ENCODE results near the gene PDE3A. TPM values are rescaled to one million over a fixed set of nuclear protein-coding genes. Genes with fewer than 3 reads are reported as not detected.

Gene PDE3A
- total RNA-seq, 4 donors from 2014 or later, result 9.0 to 21.8 (median 10.9) TPM

- TF ChIP-seq, protein P1, sequence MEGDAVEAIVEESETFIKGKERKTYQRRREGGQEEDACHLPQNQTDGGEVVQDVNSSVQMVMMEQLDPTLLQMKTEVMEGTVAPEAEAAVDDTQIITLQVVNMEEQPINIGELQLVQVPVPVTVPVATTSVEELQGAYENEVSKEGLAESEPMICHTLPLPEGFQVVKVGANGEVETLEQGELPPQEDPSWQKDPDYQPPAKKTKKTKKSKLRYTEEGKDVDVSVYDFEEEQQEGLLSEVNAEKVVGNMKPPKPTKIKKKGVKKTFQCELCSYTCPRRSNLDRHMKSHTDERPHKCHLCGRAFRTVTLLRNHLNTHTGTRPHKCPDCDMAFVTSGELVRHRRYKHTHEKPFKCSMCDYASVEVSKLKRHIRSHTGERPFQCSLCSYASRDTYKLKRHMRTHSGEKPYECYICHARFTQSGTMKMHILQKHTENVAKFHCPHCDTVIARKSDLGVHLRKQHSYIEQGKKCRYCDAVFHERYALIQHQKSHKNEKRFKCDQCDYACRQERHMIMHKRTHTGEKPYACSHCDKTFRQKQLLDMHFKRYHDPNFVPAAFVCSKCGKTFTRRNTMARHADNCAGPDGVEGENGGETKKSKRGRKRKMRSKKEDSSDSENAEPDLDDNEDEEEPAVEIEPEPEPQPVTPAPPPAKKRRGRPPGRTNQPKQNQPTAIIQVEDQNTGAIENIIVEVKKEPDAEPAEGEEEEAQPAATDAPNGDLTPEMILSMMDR (IDR thresholded peaks at IDR 0.05; ENCODE audit: low read depth), result no peak
These were observed 140.6 kb downstream of the PDE3A start for GRCh38 chr12:20508962-20509361.

GRCh38 chr12:20510811-20511210 is 142.5 kb downstream of the PDE3A start:
- TF ChIP-seq, protein P1 (IDR thresholded peaks at IDR 0.05; ENCODE audit: low read depth), result no peak

- TF ChIP-seq, protein P1 (IDR thresholded peaks at IDR 0.05; ENCODE audit: low read depth), result no peak
These were observed 144.9 kb downstream of the PDE3A start for GRCh38 chr12:20513189-20513588.

DNA sequence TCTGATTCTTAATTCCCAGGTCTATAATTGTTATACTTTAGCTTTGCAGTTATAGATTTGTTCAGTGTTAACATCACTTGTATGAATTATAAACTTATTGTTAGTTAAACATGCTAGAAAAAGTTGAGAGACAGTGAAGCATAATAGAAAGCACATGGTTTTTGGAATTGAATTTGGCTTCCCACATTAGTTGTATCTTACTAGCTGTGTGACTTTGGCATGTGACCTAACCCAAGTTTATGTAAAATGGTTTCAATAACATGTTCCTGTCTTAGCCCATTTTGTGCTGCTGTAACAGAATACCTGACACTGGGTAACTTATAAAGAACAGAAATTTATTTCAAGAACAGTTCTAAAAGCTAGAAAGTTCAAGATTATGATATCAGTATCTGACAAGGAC is 146.3 kb downstream of the PDE3A start:
- TF ChIP-seq, protein P1 (IDR thresholded peaks at IDR 0.05; ENCODE audit: low read depth), result no peak

GRCh38 chr12:20520532-20520931 is 152.2 kb downstream of the PDE3A start:
- TF ChIP-seq, protein P1 (IDR thresholded peaks at IDR 0.05; ENCODE audit: low read depth), result no peak

DNA sequence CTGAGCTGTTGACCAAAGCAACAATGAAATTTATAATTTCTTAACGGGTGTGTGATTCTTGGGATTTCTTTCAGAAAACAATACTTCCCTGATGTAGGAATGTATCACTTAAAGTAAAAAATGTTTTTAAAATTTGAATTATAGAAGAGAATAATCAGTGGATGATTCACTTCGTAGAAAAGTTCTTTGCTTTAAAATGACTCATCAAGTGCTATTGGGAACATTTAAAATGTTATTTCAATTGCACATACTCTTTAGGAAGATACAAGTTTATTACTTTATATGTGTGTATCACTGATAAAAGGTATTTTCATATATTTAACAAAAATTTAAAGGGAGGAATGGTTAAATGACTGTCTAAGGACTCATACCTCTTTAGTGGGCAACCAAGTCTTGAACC is 155.3 kb downstream of the PDE3A start:
- TF ChIP-seq, protein P1 (IDR thresholded peaks at IDR 0.05; ENCODE audit: low read depth), result no peak

DNA sequence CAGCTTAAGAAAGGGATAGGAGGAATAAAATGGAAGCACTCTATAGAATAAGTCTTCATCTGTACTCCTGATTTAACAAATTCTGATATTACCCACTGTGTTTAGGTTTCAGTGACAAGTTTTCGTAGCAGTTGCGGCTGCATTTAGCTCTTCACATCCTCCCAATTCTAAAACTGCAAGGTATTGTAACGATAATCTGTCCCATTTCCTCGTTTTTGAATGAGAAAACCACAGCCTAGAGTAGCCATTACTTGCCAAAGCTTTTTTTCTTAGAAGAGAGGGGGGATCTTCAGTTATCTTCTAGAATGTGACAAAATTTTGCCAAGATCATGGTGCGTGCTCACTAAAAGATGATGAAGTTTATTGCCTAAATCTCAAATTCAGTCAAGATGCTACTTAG is 155.8 kb downstream of the PDE3A start:
- TF ChIP-seq, protein P1 (IDR thresholded peaks at IDR 0.05; ENCODE audit: low read depth), result no peak

All from subcutaneous adipose tissue (tissue), 4 donors.